NCI-H526 (cell line): ENCODE data around the gene OR2L3.
"Not testable (repeated sequence)": the region's sequence is repeated elsewhere in the genome, so short reads cannot be mapped to it uniquely, and the experiment has no call there.

Experiments used
- DNase-seq, 2 experiments: peaks; one replicate each; lab custom pipeline; 2025; lab: John Stamatoyannopoulos, UW

Gene OR2L3, protein sequence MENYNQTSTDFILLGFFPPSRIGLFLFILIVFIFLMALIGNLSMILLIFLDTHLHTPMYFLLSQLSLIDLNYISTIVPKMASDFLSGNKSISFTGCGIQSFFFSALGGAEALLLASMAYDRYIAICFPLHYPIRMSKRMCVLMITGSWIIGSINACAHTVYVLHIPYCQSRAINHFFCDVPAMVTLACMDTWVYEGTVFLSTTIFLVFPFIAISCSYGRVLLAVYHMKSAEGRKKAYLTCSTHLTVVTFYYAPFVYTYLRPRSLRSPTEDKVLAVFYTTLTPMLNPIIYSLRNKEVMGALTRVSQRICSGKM

DNA sequence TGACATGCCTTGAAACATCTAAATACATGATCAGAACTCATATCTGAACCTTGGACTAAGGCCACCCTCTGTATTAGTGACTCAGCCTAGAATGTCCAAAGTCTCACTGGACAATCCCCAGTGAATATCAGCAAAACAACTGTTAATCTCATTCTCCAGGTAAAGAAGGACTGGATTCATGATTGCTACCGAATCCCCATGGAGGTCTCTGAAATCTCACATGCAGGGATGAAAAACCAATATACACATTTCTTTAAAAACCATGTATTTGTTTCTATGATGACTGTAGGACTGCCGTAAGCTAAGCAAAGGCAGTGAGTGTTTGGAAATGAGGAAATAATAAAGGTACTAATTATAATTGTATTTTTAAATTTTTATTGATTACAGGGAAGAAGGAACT lies at the start of gene OR2L3:
Gene OR2L3, plus strand, starts transcription at position 301 of the 400 bp plus-strand sequence. CDS start 13,846 bp downstream, outside the sequence.
- no peak for DNase-seq

DNA sequence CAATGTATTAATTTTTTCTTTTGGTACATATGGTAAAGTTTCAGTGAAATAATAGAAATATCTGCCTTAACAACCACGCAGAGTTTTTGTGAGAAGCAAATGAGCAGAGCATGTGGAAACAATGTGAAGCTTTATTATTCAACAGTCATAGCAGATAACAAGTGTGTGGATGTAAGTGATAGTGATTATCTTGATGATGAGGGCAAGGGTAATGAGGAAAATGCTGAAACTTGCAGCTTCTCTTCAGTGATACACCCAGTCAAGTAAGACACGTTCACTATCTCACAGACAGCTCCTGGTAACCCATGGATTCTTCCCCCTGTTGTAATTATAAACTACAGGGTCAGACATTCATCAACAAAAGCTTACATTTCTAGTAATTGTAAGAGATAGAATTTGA lies 47.8 kb upstream of the OR2L3 start:
- DNase-seq: no peak

DNA sequence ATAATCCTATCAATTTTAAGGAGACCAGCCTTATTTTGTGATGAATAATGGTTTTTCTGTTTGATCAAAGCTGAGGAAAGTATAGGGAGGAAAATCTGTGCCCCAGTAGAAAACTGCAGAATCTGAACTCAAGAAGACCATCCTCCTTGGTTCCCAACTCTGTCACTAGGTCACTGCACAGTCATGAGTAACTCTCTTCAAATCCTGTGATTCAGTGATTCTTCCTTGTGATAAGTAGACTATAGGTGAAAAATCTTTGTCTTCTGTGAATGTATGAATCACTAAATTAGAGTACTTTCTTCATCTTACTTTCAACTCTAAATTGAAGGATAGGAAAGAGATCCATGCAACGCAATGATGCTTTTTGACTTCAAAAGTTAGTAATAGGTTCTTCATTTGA lies 46.5 kb upstream of the OR2L3 start:
- DNase-seq: no peak

DNA sequence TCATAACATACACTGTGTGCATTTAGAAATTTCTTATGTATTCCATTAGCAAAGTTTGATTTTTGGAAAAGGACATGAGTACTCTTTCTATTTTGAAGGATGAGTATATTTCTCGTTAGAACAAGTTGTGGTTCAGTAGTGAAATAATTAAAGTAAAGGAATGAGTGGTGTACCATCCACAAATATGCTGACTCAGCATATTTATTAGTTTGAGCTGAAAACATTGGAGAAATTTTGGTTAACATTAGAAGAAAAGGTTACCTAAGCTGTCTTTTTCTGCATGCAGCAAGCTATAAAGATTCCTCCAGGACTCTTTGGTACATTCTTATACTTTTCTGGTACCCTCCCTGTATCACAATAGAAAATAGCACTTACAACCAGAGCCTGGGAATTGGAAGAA lies 38.9 kb upstream of the OR2L3 start:
- DNase-seq: no peak

DNA sequence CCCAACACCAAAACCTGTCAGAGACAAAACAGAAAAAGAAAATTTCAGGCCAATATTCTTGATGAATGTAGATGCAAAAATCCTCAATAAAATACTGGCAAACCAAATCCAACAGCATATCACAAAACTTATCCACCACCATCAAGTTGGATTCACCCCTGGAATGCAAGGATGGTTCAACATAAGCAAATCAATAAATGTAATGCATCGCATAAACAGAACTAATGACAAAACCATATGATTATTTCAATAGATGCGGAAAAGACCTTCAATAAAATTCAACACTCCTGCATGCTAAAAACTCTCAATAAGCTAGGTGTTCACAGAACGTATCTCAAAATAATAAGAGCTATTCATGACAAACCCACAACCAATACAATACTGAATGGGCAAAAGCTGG lies 37.0 kb upstream of the OR2L3 start:
- no peak for DNase-seq

DNA sequence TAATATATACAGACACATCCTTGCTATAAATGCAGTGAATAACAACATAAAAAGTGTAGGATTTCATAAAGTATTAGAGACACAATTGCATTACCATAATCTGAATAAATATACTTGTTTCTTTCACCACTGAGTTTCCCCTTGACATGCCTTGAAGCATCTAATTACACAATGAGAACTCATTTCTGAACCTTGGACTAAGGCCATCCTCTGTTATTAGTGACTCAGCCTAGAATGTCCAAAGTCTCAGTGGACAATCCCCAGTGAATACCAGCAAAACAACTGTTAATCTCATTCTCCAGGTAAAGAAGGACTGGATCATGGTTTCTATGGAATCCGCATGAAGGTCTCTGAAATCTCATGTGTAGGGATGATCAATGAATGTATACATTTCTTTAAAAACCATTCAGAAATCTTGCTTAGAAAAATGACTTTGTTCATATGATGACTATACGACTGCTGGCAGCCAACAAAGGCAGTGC lies 33.4 kb upstream of the OR2L3 start, which contains the start of gene OR2L5:
Gene OR2L5, plus strand, starts transcription at position 432 of the 482 bp plus-strand sequence. CDS start 8,288 bp downstream, outside the sequence.
- no peak for DNase-seq

DNA sequence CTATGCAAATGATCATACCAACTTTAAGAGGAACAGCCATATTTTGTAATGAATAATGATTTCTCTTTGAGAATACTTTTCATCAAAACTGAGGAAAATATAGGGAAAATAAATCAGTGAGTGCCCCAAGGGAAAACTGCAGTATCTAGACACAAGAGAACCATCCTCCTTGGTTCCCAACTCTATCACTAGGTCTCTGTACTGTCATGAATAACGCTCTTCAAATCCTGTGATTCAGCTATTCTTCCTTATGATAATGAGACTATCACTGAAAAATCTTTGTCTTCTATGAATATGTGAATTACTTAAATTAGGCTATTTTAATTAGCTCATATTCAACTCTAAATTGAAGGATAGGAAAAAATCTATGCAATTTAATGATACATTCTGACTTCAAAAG lies 30.8 kb upstream of the OR2L3 start:
- DNase-seq: no peak

DNA sequence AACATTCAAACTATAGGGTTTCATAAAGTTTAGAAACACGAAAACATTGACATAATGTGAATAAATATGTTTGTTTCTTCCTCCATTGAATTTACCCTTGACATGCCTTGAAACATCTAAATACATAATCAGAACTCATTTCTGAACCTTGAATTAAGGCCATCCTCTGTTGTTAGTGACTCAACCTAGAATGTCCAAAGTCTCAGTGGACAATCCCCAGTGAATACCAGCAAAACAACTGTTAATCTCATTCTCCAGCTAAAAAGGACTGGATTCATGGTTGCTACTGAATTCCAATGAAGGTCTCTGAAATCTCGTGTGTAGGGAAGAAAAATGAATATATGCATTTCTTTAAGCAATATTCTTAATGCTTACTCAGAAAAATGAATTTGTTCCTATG lies 16.9 kb upstream of the OR2L3 start, which contains the start of gene OR2L2:
Gene OR2L2, plus strand, starts transcription at position 301 of the 400 bp plus-strand sequence. CDS start 8,198 bp downstream, outside the sequence.
- DNase-seq: no peak

DNA sequence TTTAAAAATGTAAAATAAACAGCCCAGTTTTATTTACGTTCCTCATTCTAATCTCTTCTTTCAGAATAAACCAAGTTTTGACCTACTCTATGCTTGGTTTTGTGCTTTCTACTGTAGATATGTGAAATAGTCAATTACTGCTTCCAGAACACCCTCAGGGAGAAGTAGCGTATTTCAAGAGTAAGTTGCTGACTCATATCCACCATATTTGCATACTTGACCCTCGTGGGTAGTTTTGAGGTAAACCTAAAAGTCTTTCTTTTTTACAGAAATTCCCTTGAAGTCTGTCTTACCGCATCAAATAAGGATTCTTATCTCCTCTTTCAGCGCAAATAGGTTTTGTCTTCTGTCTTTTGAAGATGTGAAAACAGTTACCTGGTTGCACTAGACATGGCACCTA lies 1.4 kb upstream of the OR2L3 start:
- DNase-seq: no peak

DNA sequence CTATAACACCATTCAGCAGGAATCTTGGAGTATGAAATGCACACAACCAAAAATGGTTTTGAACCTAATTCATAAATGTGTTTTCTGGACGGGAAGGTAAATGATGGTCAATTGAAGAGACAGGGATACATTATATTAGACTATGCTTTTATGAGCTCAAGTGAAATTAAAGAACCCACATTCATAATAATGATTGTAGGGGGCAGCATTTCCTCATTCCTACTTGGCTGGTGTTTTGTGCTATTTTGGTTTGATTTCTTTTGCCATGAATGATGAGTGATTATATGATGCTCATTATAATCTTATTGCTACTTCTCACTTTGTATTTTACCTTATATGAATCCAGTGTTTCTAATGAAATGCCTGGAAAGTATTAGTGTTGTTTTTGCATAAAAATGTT lies 372 bp downstream of the OR2L3 start:
- DNase-seq: no peak

DNA sequence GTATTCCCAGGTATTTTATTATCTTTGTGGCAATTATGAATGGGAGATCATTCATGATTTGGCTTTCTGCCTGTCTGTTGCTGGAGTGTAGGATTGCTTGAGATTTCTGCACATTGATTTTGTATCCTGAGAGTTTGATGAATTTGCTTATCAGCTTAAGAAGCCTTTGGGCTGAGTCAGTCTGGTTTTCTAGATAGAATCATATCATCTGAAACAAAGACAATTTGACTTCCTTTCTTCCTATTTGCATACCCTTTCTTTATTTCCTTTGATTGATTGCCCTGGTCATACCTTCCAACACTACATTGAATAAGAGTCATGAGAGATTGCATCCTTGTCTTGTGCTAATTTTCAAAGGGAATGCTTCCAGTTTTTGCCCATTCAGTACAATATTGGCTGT lies 8.0 kb downstream of the OR2L3 start:
- DNase-seq: no peak

DNA sequence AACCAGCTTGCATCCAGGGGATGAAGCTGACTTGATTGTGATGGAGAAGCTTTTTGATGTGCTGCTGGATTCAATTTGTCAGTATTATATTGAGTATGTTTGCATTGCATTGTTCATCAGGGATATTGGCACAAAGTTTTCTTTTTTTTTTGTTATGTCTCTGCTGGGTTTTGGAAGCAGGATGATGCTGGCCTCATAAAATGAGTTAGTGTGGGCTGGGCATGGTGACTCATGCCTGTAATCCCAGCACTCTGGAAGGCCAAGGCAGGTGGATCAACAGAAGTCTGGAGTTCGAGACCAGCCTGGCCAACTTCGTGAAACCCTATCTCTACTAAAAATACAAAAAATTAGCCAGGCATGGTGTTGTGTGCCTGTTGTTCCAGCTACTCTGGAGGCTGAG lies 8.6 kb downstream of the OR2L3 start:
- DNase-seq: no peak

DNA sequence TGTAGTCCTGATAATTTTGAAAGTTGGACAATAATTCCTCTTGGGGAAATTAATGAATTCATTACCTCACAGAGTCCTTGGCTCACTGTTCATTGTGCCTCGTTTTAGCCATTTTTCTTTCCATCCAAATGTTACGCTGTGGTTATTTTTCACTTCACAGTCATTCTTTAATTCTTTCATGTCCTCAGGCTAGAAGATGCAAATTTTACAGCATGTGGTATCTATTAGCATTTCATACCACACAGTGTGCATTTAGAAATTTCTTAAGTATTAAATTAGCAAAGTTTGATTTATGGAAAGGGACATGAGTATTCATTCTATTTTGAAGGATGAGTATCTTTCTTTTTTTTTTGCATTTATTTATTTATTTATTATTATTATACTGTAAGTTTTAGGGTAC lies 18.4 kb downstream of the OR2L3 start:
- DNase-seq: no peak

DNA sequence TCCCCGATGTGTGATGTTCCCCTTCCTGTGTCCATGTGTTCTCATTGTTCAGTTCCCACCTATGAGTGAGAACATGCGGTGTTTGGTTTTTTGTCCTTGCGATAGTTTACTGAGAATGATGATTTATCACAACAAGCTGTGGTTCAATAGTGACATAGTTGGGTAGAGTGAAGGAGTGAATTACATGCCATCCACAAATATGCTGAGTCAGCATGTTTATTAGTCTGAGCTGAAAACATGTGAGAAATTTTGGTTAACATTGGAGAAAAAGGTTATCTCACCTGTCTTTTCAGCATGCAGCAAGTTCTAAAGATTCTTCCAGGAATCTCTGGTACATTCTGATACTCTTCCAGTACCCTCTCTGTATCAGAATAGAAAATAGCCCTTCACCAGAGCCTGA lies 19.0 kb downstream of the OR2L3 start:
- DNase-seq: no peak

DNA sequence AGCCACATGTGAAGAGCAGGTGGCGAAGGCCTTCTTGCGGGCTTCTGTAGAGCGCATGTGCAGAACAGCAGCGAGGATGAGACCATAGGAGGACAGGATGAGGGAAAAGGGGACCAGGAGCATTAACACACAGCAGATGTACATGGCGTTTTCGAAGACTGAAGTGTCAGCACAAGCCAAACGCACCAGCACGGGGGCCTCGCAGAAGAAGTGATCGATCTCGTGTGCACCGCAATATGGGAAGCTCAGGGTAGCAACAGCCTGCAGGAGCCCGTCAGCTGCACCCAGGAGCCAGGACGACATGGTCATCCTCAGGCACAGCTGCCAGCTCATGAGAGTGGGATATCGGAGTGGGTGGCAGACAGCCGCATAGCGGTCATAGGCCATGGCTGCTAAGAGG lies 37.2 kb downstream of the OR2L3 start:
- DNase-seq: not testable (repeated sequence)

DNA sequence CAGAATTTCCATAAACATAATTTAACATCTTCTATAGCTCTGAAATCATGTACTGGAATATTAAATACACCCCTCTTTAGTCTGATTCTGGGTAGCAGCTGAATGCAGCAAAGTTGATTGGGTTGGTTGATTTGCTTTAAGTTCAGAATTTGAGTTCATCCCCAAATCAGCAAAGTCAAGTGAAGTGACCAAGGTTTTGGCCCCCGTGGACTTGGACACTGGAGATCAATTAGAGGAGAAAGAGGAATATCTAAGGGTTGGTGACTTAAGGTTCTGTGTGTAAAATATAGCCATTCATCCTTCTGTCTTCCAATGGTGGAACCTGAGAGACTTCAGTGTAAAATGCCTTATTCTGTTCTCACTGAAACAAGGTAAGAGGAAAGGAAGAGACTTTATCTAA lies 48.2 kb downstream of the OR2L3 start, which contains the start of gene OR2L13:
Gene OR2L13, plus strand, starts transcription at position 301 of the 400 bp plus-strand sequence. CDS start 4,192 bp downstream, outside the sequence.
- no peak for DNase-seq

DNA sequence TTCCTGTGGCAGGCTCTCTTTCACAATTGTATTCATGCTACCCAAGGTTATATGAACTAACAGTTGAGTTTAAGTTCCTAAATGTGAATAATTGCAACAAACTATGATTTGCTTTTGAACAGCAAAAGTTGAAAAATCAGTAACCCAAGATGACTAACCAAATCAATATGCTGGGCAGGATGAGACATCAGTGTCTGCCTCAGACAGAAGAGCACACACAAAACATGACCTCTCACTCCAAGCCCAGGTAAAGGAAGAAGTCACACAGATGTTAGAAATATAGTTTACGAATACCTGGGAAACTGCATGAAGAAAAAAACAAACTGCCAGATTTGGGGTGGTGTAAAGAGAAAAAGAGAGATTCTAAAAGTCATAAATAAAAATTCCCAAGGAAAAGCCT lies 51.9 kb downstream of the OR2L3 start:
- no peak for DNase-seq

DNA sequence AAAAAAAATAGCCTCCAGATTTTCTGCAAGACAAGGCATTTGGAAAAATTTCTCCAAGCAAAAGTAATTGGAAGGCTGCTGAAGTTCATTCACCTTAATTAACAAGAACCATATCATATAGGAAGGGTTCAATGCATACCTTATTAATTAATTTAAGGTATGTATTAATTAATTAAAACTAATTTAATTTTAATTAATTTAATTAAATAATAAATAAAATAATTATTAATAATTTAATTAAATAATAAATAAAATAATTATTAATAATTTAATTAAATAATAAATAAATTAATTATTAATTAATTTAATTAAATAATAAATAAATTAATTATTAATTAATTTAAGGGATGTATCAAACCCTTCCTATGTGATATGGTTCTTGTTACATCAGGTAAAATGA lies 56.2 kb downstream of the OR2L3 start:
- DNase-seq: no peak

DNA sequence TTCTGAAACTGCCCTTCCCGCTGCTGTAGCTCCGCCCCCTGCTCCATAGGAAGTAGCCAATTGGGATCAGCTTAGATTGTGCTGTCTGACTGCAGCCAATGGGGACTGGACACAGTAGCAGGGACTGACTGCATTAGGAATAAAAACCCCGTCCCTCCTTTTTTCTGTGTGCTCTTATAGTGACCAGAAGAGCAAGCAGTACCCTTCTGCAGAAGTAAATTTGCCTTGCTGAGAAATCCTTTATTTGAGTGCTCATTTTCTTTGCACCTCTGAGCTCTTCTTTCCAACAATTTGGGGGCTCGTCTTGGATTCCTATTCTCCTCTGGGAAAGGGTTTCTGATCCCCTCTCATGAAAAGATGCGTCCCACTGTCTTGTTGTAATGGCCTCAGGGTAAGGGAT lies 64.5 kb downstream of the OR2L3 start:
- no peak for DNase-seq
